ENCODE results near the gene ADAMTSL3.

The ADAMTSL3 gene

DNA sequence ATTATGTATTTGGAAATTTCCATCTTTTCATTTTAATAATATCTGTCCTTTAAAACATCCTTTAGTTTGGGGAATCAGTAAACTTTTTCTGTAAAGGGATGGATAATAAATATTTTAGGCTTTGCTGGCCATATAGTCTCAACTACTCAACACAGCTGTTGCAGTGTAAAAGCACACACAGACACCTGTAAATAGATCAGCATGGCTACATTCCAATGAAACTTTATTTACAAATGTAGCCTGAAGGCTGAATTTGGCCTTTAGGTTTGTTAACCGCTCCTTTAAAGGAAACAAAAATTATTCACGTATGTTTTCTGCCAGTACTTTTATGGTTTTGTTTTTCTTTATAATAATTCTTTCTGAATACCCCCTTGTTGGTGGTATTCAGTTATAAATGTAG is 184.8 kb downstream of the ADAMTSL3 start:
- DNase-seq (ENCODE audit: low read depth) = no peak

DNA sequence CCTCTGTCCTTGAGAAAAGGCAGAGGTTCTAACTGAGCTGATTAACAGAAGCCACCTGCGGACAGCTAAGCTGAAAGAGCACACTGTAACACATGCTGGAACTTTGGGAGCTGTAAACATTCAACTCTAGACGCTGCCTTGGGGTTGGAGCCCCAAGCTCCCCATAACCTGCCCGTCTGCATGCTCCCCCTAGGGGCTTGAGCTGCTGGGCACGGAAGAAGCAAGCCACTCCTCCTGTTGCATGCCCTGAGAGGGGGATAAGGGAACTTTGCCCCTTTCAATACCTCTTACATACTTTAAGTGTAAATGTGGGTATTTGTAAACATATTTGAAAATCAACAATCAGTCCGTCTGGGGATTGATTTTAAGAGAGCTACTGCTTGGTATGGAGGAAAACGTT is 188.4 kb downstream of the ADAMTSL3 start:
- DNase-seq (ENCODE audit: low read depth) = no peak

DNA sequence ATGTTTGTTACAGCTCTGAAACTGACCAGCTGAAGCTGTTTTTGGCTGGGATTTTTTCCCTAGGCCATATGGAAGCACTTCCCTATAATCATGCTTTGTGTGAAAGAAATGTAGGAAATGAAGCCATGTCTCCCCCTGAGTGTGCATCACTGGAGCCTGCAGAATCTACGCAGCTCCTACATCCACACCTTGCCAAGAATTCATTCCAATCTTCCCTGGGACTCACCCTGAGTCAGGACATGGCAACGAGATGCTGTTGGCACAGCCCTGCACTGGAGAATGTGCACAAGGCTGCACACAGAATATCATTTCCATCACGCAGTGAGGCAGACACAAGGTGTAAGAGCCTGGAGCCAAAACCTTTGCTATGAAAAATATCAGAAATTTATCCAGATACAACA is 189.5 kb downstream of the ADAMTSL3 start:
- DNase-seq (ENCODE audit: low read depth) = peak; percentile 40

DNA sequence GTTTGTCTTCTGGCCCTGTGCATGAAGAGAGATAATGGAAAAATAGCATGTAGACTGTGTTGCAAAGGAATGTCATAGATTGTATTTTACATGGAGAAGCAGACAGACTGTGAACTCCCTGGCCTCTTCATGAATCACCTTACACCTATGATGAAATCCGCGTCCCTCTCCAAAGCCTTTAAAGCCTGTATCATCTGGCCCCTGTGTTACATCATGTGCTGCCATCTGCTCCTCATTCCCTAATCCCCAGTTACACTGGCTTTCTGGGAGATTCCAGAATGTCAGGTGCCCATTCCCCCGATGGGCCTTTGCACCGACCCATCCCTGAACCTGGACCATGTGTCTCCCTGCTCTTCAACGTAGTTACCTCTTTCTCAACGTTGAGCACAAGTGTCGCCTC is 190.8 kb downstream of the ADAMTSL3 start:
- peak; percentile 95 for DNase-seq (ENCODE audit: low read depth)

DNA sequence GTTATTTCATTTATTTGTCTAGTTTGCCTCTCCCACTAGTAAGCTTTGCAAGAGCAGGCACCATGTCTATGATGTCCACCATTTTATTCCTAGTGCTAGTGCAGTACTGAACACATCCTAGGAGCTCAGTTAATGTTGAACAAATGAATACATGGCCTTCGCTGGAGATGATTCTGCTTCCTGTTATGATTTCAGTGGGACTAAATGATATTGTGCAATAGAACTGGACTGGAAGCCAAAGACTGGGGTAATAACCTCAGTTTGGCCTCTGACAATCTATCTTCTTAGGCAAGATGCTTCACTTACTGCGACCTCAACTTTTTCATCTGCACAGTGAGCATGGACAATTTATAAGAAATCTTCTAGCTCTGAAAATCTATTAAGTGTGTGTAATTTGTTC is 191.3 kb downstream of the ADAMTSL3 start:
- DNase-seq (ENCODE audit: low read depth) = peak; percentile 99

DNA sequence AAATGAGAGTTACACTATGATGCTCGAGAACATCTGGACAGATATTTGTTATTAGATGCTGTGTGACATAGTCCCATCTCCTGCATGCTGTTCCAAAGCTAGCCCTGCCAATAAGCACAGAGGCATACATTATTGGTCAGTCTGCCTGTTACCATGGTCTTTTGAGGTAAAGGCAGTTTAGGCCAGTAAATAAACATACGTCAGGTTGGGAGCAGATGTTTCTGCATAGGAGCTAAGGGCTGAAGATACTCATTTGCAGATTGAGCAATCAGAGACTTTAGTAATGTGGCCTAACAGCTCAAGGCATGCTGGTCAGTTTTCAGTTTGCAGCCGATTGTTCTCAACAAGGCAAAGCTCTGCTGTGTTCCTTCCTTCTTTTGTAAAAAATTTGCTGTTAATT is 192.9 kb downstream of the ADAMTSL3 start:
- DNase-seq (ENCODE audit: low read depth) = peak; percentile 97

DNA sequence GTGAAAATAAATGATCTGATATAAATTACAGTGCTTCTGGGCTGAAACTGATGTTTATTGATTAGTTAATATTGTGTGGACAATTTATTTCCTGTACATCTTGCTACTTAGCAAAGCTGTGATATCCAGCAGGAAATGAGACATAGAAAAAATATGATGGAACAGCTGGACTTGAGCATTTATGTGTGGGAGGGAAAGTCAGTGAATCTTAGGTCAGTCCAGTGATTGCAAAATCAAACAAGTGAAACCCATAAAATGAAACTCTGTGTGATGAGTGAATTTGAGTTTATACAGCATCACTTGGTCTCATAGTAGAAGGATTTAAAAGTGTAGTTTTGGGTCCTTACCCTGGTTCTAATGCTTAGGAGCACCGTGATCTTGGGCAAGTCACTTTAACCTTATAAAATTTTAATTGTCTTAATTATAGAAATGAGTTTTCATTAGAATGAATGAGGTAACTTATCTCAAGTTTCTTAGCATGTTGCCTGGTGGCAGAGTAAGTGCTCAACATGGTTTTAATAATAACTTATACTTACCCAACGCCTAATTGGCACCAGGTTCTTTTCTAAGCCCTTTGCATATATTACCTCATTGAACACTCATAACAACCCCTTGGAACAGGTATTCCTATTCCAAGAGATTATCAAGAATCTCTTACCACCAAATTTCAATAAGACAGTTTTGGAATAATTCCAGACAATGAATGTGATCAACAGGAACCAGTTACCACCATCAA is 194.6 kb downstream of the ADAMTSL3 start:
- peak; percentile 97 for DNase-seq (ENCODE audit: low read depth)

DNA sequence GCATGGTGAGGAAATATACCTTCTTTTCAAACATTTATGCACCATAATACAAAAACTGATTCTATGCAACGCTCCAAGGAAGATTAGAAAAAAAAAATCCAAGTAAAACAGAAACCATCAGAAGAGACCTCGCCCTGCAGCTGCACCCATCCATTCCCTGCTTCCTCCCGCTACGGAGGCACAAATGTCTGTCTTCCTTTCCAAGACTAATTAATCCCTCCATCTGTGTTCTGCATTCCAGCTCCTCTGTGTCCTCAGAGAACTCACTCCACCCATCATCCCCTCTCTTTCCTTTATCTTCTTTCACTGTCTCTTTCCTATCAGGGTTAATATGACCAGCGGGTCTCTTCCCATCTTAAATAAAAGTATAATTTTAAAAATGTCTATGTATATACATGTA is 196.1 kb downstream of the ADAMTSL3 start:
- DNase-seq (ENCODE audit: low read depth) = no peak

DNA sequence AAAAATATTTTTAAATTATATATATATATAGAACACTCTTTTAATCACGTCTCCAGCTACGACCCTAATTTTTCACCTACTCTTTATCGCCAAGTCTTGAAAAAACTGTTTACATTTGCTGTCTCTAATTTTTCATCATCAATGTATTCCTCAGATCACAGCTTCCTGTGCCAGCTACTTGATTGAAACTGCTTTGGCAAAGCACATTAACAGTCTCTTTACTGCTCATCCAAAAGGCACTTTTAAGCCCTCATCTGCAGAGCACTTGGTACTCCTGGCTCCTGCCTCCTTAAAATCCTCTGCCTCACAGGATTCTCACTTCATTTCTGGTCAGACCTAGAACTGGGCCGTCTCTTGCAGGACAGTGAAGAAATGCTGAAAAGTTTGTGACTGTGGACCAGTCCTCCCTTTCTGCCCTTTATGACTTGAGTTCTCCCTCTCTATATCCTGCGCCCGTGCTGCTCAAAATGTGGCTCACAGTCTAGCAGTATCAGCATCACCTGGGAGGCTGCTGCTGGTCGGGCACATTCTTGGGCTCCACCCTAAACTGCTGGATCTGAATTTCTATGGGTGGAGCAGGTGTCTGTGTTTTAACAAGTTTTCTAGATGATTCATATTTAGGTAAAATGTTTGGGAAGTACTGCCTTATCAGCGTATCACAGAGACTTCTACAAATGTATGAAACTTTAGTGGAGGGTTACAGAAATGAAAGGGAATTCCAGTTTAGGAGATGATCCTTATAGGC is 196.8 kb downstream of the ADAMTSL3 start:
- no peak for DNase-seq (ENCODE audit: low read depth)

DNA sequence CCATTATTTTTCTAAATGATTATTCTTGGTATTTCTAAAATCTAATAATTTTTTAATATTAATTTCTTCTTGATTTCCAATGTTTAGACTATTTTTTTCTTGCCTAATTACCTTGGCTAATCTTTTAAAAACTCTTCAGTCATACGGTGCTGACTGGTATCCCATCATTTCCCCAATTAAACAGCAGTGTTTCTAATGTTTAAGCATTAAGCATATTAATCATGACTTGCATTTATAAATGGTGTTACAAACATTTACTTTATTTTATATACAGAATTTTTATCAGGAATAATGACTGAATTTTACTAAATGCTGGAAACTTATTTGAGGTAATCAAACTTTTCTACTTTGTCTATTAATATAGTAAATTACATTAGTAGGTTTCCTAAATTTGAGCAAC is 199.3 kb downstream of the ADAMTSL3 start:
- DNase-seq (ENCODE audit: low read depth) = no peak

DNA sequence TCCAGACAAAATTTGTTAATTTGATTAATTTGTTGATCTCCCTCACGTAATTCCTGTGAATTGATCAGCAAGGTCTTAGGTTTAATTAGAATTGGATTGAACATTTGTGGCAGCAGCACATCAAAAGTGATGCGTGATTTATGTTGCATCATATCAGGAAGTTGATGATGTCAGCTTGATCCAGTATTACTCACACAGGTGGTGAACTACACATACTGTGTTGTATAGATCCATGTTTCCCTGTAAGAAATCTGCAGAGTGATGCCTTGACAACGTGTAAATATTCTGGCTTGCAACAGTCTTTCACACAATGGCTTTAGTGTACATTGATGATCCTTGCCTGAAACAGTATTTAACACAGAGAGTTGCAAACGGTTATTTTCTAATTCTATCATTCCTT is 200.4 kb downstream of the ADAMTSL3 start:
- no peak for DNase-seq (ENCODE audit: low read depth)

DNA sequence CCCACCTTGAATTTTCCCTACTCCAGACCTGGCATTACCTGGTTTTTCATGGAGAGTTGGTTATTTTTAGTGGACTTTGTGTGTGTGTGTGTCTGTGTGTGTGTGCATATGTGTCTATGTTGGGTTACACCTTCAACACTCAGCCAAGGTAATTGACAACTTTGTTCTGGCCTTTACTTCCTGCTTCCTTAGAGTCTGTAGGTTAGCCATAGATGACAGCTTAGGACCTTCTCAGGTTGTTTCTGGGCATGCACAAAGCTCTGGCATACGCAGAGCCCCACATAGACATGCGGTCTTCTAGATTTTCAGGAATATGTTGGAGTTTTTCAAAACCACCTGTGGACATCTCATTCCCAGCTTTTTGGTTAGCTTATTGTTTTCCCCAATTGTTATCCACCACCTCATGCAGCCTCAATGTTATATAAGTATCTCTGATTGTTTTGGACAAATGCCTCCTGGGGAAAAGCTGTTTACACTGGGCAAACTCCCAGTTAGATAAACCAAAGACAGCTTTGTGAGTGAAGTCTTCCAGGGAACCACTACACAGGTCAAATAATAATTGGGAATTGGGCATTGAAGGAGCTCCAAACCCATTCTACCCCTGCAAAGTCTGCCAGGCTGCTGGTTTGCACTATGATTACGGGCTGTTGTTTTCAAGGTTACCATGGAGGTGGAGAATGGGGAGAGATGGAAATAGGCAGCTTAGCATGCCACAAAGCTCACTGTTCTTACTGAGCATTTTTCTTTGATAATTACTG is 201.2 kb downstream of the ADAMTSL3 start:
- DNase-seq (ENCODE audit: low read depth) = no peak

DNA sequence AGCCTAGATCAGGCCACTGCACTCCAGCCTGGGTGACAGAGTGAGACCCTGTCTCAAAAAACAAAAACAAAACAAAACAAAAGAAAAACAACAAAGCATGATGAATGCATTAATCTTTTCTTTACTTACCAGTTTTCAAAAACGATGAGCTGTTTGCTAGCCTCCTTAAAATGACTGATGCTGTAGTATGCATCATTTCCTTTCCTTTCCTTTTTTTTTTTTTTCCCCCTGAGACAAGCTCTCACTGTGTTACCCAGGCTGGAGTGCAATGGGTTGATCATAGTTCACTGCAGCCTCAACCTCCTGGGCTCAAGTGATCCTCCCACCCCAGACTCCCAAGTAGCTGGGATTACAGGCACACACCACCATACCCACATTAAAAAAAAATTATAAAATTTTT is 202.0 kb downstream of the ADAMTSL3 start:
- DNase-seq (ENCODE audit: low read depth) = no peak

DNA sequence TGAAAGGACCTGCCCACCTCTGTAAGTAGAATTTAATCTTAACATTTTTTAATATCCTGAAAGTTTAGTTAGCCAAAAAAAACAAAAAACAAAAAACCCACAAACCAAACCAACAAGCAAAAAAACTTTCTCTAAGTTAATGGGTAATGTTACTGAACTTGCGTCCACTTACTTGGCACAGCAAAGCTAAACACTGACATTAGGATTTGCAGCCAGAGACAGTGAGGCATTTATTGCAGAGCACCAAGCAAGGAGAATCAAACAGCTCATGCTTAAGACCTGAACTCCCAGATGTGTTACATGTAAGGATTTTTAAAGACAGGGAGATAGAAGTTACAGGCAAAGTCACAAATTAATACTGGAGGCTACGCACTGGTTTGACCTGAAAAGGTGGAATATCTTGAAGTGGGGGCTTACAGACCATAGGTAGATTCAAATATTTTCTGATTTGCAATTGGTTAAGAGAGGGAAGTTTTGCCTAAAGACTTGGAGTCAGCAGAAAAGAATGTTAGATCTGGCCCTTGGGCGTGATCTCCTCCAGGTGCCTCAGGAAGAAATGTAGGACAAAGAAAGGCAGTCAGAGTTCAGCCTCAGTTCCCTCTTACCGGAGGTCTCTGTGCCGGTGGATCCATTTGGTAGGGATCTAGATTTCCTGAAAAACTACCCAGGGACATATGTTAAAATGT is 205.0 kb downstream of the ADAMTSL3 start:
- DNase-seq (ENCODE audit: low read depth) = no peak

DNA sequence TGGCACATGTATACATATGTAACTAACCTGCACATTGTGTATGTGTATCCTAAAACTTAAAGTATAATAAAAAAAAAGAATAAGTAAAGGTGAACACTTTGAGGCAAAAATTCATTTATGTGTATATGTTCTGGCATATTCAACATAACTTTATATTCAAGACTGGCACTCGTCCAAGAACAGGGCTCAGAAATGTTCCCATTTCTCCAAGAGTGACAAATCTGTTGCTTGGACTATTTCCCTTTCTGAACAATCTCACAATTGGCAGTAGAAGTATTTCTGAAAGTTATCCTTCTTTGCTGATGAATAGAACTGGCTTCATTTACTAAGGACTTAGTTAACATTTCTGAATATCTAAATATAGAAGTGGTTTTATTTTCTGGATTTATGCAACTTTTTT is 212.8 kb downstream of the ADAMTSL3 start:
- no peak for DNase-seq (ENCODE audit: low read depth)

DNA sequence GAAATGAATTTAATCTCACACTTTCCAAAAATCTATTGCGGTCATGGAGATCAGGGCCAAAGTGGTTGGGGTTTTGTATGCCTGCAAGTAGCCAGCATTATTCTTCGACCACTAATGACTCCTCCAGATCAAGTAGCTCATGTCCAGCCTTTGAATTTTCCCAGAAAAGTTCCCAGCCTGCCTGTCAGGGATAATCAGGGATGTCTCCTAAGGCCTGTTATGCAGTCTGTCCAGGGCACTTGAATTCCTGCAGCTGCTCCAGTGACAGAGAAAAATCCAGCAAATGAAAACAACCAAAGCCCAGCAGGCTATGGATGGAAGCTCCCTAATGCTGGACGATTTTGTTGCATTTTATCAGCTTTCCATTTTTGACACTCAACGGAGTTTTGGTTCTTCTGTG is 215.4 kb downstream of the ADAMTSL3 start:
- peak; percentile 49 for DNase-seq (ENCODE audit: low read depth)

DNA sequence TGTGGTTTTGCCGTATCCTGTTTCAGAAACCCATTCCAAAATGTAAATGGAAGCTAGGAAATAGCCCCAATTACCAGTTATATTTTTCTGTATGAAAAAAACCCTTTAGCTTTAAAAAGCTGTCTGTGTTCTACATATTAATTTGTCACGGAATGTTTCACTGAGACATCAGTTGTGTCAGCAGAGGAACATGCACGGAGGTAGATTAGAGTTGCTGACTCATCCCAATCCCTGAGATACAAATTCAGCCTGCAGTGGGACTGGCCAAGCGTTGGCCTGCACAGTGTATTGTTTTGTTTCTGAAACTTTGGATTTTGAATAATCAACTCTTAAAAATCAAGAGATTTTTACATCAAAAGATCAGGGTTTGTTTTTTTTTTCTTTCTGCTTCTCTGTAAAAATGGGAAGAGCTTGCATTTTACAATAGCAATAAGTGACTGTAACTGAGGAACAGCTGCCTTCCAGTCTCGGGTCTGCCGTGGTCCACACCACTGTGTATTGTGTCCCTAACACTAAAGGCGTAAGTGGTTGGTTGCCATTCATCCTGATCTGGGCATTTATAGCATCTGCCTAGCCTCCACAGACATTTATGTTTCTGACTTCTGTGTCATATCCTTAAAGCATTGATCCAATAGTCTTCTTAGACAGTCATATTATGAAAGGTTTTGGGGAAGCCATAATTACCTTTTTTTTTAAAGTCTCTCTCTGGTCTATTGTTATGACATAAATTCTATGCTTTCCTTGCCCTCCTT is 218.1 kb downstream of the ADAMTSL3 start:
- peak; percentile 78 for DNase-seq (ENCODE audit: low read depth)

DNA sequence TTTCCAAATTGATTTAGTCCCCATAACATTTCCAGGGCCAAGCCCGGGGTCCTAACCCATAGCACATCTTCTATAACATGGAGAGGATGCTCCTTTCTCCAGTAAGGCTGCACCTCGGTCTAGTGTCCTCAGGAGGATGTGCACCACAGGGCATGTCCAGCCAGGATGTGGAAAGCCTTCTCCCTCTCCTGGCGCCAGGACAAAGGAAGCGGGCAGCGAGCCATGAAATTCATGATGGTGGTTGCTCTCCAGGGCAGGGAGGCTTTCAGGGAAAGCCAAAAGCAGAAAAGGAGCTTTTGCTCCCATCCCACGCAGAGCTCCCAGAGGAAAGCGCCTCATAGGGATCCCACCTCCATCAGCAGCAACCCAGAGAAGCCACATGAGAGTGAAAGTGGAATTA is 220.0 kb downstream of the ADAMTSL3 start:
- no peak for DNase-seq (ENCODE audit: low read depth)

DNA sequence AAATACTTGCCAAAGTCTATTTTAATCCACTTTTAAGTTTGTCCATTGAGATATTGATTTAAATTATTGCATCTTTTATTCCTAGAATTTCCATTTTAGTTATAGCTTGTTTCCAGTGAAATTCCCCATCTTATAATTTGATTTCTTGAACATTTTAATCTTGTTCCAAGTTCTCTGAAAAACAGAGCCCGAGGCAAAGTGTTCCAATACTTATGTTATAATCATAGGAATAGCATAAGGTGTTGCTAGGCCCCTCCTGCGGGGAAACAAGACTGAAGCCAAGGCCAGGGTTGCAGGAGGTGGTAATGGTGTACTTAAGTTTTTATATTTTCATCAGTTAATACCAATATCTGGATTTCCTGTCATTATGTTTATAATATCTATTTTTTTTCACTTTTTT is 226.6 kb downstream of the ADAMTSL3 start:
- DNase-seq (ENCODE audit: low read depth) = no peak

DNA sequence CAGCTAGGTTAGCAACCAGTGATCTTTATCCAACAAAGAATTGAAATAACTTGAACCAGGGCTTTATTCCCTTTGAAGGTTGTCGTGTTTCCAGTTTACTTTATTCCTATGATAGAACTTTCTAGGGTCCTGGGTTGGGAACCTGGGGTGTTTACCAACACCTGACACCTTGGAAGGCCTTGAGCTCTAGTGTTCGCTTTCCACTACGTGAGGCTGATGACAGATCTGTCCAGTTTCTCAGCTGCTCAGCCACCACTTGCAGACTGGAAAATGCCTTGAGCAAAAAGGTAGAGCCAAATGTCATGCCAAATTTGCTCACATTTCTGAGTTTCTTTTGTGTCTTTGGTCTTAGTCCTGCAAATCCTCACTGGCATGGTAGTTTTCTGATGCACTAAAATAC is 227.2 kb downstream of the ADAMTSL3 start:
- no peak for DNase-seq (ENCODE audit: low read depth)

DNA sequence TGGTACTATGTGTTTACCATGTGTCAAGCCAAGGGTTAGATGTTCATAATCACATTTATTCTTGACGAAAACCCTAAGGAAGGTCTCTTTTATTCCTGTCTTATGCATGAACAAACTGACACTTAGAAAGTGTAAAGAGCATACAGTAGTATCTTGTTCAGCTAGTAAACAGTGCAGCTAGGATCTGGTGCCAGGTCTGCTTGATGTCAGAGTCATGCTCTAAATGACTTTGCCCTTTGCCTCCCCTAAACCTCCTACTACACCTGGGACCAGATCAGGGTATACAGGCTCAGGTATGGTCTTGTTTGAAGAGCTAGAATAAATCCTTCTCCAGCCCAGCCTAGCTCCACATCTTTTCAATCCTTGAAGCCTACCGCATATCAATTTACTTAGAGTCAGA is 232.4 kb downstream of the ADAMTSL3 start:
- no peak for DNase-seq (ENCODE audit: low read depth)

DNA sequence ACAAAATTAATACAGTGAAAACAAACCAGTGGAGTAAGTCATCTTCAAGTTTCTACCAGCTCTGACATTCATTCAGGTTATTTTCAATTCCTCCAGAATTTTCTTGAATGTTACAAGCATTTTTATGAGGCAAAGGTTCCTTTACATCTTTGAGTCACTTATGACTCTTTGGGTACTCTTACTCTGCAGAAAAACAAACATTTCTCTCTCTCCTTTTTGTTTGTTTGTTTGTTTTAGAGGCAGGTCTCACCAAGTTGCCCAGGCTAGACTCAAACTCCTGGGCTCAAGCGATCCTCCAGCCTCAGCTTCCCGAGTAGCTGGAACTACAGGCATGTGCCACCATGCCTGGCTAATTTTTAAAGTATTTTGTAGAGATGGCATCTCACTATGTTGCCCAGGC is 233.5 kb downstream of the ADAMTSL3 start:
- DNase-seq (ENCODE audit: low read depth) = no peak

Data from amniotic epithelial cell (primary cell).